Stimulated activated CD4-positive, alpha-beta T cell treated with anti-CD3 and anti-CD28 coated beads, TNF-alpha, amount 100 ng/mL, for 24 hours (primary cell): ENCODE results near the gene GSX1.
"Not testable (repeated sequence)": the region's sequence is repeated elsewhere in the genome, so short reads cannot be mapped to it uniquely, and the experiment has no call there.

Source experiments
- DNase-seq, 3 experiments: peaks; one replicate each; pipeline ENCODE4 v3.0.0-alpha.2; 2020; ENCODE audit warnings: low read depth in 3 of 3

The GSX1 gene

GRCh38 chr13:27792393-27793218 is at the start of gene GSX1:
TSS of gene GSX1 (plus strand) at chr13:27792483. CDS start at chr13:27792691, 208 bp downstream.
- DNase-seq = peak in 2 of 3 experiments; percentile 7 to 51

- DNase-seq = no peak
Measured at GRCh38 chr13:27744801-27745200, 47.5 kb upstream of the GSX1 start.

GRCh38 chr13:27745301-27745700 is 47.0 kb upstream of the GSX1 start:
- no peak for DNase-seq

GRCh38 chr13:27748143-27748542 is 44.1 kb upstream of the GSX1 start:
- not testable (repeated sequence) for DNase-seq

GRCh38 chr13:27751953-27752532 is 40.2 kb upstream of the GSX1 start:
- DNase-seq = no peak

GRCh38 chr13:27765650-27766049 is 26.6 kb upstream of the GSX1 start:
- no peak for DNase-seq

- DNase-seq = no peak
Measured at GRCh38 chr13:27770809-27771208, 21.5 kb upstream of the GSX1 start.

GRCh38 chr13:27772651-27773425 is 19.4 kb upstream of the GSX1 start:
- no peak for DNase-seq

- no peak for DNase-seq
Measured at GRCh38 chr13:27774169-27774568, 18.1 kb upstream of the GSX1 start.

GRCh38 chr13:27774651-27775050 is 17.6 kb upstream of the GSX1 start:
- DNase-seq = no peak

GRCh38 chr13:27775943-27776342 is 16.3 kb upstream of the GSX1 start:
- DNase-seq = no peak

- DNase-seq = no peak
Measured at GRCh38 chr13:27782151-27782550, 10.1 kb upstream of the GSX1 start.

- no peak for DNase-seq
Measured at GRCh38 chr13:27783111-27783510, 9.2 kb upstream of the GSX1 start.

GRCh38 chr13:27788271-27788670 is 4.0 kb upstream of the GSX1 start:
- no peak for DNase-seq

- no peak for DNase-seq
Measured at GRCh38 chr13:27789153-27789494, 3.2 kb upstream of the GSX1 start.

GRCh38 chr13:27789495-27790303 is 2.6 kb upstream of the GSX1 start:
- peak in 1 of 3 experiments; percentile 9 for DNase-seq

GRCh38 chr13:27790523-27790922 is 1.8 kb upstream of the GSX1 start:
- no peak for DNase-seq

- DNase-seq = no peak
Measured at GRCh38 chr13:27791146-27791900, 960 bp upstream of the GSX1 start.

- no peak for DNase-seq
Measured at GRCh38 chr13:27791901-27792392, 336 bp upstream of the GSX1 start.

- DNase-seq = no peak
Measured at GRCh38 chr13:27793507-27794367, 1.5 kb downstream of the GSX1 start.
